Hepatic stellate cell (primary cell): Measurements from ENCODE around the gene TEX261.

ENCODE experiments used
- DNase-seq: peaks from one replicate; pipeline ENCODE4 v3.0.0; 2011; ENCODE audit warnings: low spot score

Gene TEX261

GRCh38 chr2:70936979-70937811 is 57.5 kb downstream of the TEX261 start:
- no peak for DNase-seq

- no peak for DNase-seq
Observed at GRCh38 chr2:70936165-70936978, 58.3 kb downstream of the TEX261 start.
